IMR-90 (cell line): ENCODE data around the gene NFIA. TPM values are rescaled to one million over a fixed set of nuclear protein-coding genes. Genes with fewer than 3 reads are reported as not detected.

Source experiments
- ATAC-seq: fragments of 200-7000 bp; cut with Tn5 transposase; 2 replicates; pipeline ENCODE4 v1.9.1; 2020; ENCODE audit warnings: low read depth, mild to moderate bottlenecking, moderate library complexity
- BruUV-seq: library from RNA; stranded (reverse); fragments of 400-500 nt; replicated peaks from 2 replicates; lab custom pipeline; 2021; lab: Mats Ljungman, UMichigan
- CTCF ChIA-PET: fragments of 300-600 bp; formaldehyde crosslinking; extraction: SDS; loops from one replicate; lab custom pipeline; 2021; ENCODE audit warnings: antibody characterized with exemption; lab: Yijun Ruan, JAX
- POLR2A ChIA-PET: fragments of 300-600 bp; sonication (Branson Sonifier 250); formaldehyde crosslinking; loops from one replicate; lab custom pipeline; 2022; ENCODE audit warnings: antibody characterized with exemption; ENCODE audit not compliant: unreplicated experiment; lab: Charles Lee
- DNase-seq: peaks from one replicate; pipeline ENCODE4 v3.0.0; 2013
- H2AFZ ChIP-seq: replicated peaks from 2 replicates; pipeline ENCODE3; 2013; ENCODE audit warnings: low read length, mild to moderate bottlenecking; ENCODE audit not compliant: poor library complexity
- H2AK5ac ChIP-seq: 2 replicates; pipeline ENCODE4 v1.6.1; 2013; ENCODE audit warnings: low read depth, low read length, inconsistent platforms
- H2AK9ac ChIP-seq: replicated peaks from 2 replicates; pipeline ENCODE3; 2013; ENCODE audit warnings: mild to moderate bottlenecking, low read depth, low read length, moderate library complexity; ENCODE audit not compliant: poor library complexity
- H2BK120ac ChIP-seq: 2 replicates; pipeline ENCODE4 v1.6.1; 2013; ENCODE audit warnings: low read depth, low read length, inconsistent platforms
- H2BK15ac ChIP-seq: 3 replicates; pipeline ENCODE4 v1.6.1; 2013; ENCODE audit warnings: low read depth, low read length, inconsistent platforms
- H2BK20ac ChIP-seq: 2 replicates; pipeline ENCODE4 v1.6.1; 2013; ENCODE audit warnings: low read depth, mild to moderate bottlenecking, inconsistent platforms, low read length, moderate library complexity
- H2BK5ac ChIP-seq: 2 replicates; pipeline ENCODE4 v1.6.1; 2013; ENCODE audit warnings: mild to moderate bottlenecking, low read depth, low read length, inconsistent platforms; ENCODE audit not compliant: poor library complexity, severe bottlenecking
- H3K14ac ChIP-seq: replicated peaks from 2 replicates; pipeline ENCODE4 v1.6.1; 2013; ENCODE audit warnings: low read depth, low read length, inconsistent platforms
- H3K18ac ChIP-seq: 2 replicates; pipeline ENCODE4 v1.6.1; 2013; ENCODE audit warnings: low read depth, low read length, control low read depth
- H3K23ac ChIP-seq: 2 replicates; pipeline ENCODE4 v1.6.1; 2013; ENCODE audit warnings: low read depth, low read length, inconsistent platforms
- H3K27ac ChIP-seq: 2 replicates; pipeline ENCODE4 v1.5.1; 2013; ENCODE audit warnings: mild to moderate bottlenecking, control low read depth, low read length; ENCODE audit not compliant: insufficient read depth
- H3K27me3 ChIP-seq: 2 replicates; pipeline ENCODE4 v1.6.1; 2013; ENCODE audit warnings: low read length; ENCODE audit not compliant: control insufficient read depth, insufficient read depth
- H3K36me3 ChIP-seq: 2 replicates; pipeline ENCODE4 v1.6.1; 2013; ENCODE audit warnings: low read length, mixed read lengths; ENCODE audit not compliant: control insufficient read depth, insufficient read depth
- H3K4ac ChIP-seq: 2 replicates; pipeline ENCODE4 v1.6.1; 2013; ENCODE audit warnings: low read depth, low read length, inconsistent platforms
- H3K4me1 ChIP-seq: 2 replicates; pipeline ENCODE4 v1.6.1; 2013; ENCODE audit warnings: low read length, mixed read lengths; ENCODE audit not compliant: control insufficient read depth, insufficient read depth
- H3K4me2 ChIP-seq: 2 replicates; pipeline ENCODE4 v1.6.1; 2013; ENCODE audit warnings: low read depth, mild to moderate bottlenecking, control low read depth, low read length, moderate library complexity
- H3K4me3 ChIP-seq: 2 replicates; pipeline ENCODE4 v1.5.1; 2013; ENCODE audit warnings: low read depth, mild to moderate bottlenecking, control low read depth, low read length, moderate library complexity; ENCODE audit not compliant: insufficient read depth
- H3K56ac ChIP-seq: 2 replicates; pipeline ENCODE4 v1.6.1; 2013; ENCODE audit warnings: low read length, inconsistent platforms; ENCODE audit not compliant: insufficient read depth; ENCODE audit errors: extremely low read depth
- H3K79me1 ChIP-seq, 2 experiments: 2 replicates each; pipeline ENCODE4 v1.6.1; 2013; ENCODE audit warnings: low read length in 2 of 2, inconsistent platforms in 1 of 2, low read depth in 1 of 2
- H3K9ac ChIP-seq: 2 replicates; pipeline ENCODE4 v1.6.1; 2013; ENCODE audit warnings: low read depth, low read length, control low read depth
- H3K9me1 ChIP-seq: 2 replicates; pipeline ENCODE4 v1.6.1; 2013; ENCODE audit warnings: low read length, inconsistent platforms; ENCODE audit not compliant: insufficient read depth
- H3K9me3 ChIP-seq: 2 replicates; pipeline ENCODE4 v1.6.1; 2013; ENCODE audit warnings: low read length; ENCODE audit not compliant: control insufficient read depth, insufficient read depth
- H4K20me1 ChIP-seq: 2 replicates; pipeline ENCODE4 v1.6.1; 2013; ENCODE audit warnings: low read length, inconsistent platforms; ENCODE audit not compliant: insufficient read depth
- H4K5ac ChIP-seq: 2 replicates; pipeline ENCODE4 v1.6.1; 2013; ENCODE audit warnings: mild to moderate bottlenecking, low read depth, low read length, control low read depth
- H4K8ac ChIP-seq, 2 experiments: 2 replicates each; pipeline ENCODE4 v1.6.1; 2013; ENCODE audit warnings: low read depth in 2 of 2, low read length in 2 of 2, control low read depth in 1 of 2, inconsistent platforms in 1 of 2
- H4K91ac ChIP-seq: 2 replicates; pipeline ENCODE4 v1.6.1; 2013; ENCODE audit warnings: low read depth, low read length, inconsistent platforms; ENCODE audit not compliant: insufficient read depth
- BHLHE40 ChIP-seq: fragments of 150-350 bp; IDR thresholded peaks from 2 replicates; pipeline ENCODE4 v1.6.1; 2016; ENCODE audit warnings: mild to moderate bottlenecking, low read depth, low read length
- CEBPB ChIP-seq: IDR thresholded peaks from 2 replicates; pipeline ENCODE4 v1.6.1; 2012; ENCODE audit warnings: low read depth, low read length, improper control_type of control experiment
- CHD1 ChIP-seq: IDR thresholded peaks from 2 replicates; pipeline ENCODE4 v1.6.1; 2012; ENCODE audit warnings: low read depth, low read length, improper control_type of control experiment
- CTCF ChIP-seq: conservative IDR thresholded peaks from 2 replicates; pipeline ENCODE4 v1.5.1; 2012; ENCODE audit warnings: mild to moderate bottlenecking, low read depth, low read length, improper control_type of control experiment
- ELK1 ChIP-seq: fragments of 150-350 bp; IDR thresholded peaks from 2 replicates; pipeline ENCODE4 v1.6.1; 2016; ENCODE audit warnings: low read depth, mild to moderate bottlenecking, low read length, moderate library complexity, borderline replicate concordance
- FOS ChIP-seq: fragments of 150-350 bp; IDR thresholded peaks from 2 replicates; pipeline ENCODE4 v1.6.1; 2016; ENCODE audit warnings: low read depth, low read length
- MAFK ChIP-seq: IDR thresholded peaks from 2 replicates; pipeline ENCODE4 v1.6.1; 2012; ENCODE audit warnings: low read depth, low read length, improper control_type of control experiment
- MAZ ChIP-seq: IDR thresholded peaks from 2 replicates; pipeline ENCODE4 v1.6.1; 2012; ENCODE audit warnings: low read depth, mild to moderate bottlenecking, low read length, improper control_type of control experiment, moderate library complexity, borderline replicate concordance
- MXI1 ChIP-seq: IDR thresholded peaks from 2 replicates; pipeline ENCODE4 v1.6.1; 2012; ENCODE audit warnings: low read depth, mild to moderate bottlenecking, low read length, moderate library complexity, borderline replicate concordance
- NFE2L2 ChIP-seq: fragments of 150-350 bp; IDR thresholded peaks from 2 replicates; pipeline ENCODE4 v1.6.1; 2016; ENCODE audit warnings: low read depth, mild to moderate bottlenecking, low read length
- POLR2A ChIP-seq: IDR thresholded peaks from 2 replicates; pipeline ENCODE4 v1.6.1; 2012; ENCODE audit warnings: mild to moderate bottlenecking, low read depth, low read length
- RAD21 ChIP-seq: IDR thresholded peaks from 2 replicates; pipeline ENCODE4 v1.6.1; 2012; ENCODE audit warnings: low read length, improper control_type of control experiment
- RCOR1 ChIP-seq: IDR thresholded peaks from 2 replicates; pipeline ENCODE4 v1.6.1; 2012; ENCODE audit warnings: mild to moderate bottlenecking, low read length, improper control_type of control experiment; ENCODE audit not compliant: insufficient replicate concordance
- RFX5 ChIP-seq: IDR thresholded peaks from 2 replicates; pipeline ENCODE4 v1.8.0; 2012; ENCODE audit warnings: low read depth, mild to moderate bottlenecking, low read length, moderate library complexity
- SMC3 ChIP-seq: fragments of 150-350 bp; IDR thresholded peaks from 2 replicates; pipeline ENCODE4 v1.6.1; 2016; ENCODE audit warnings: low read depth, mild to moderate bottlenecking, antibody characterized with exemption, low read length, moderate library complexity
- USF2 ChIP-seq: fragments of 150-350 bp; IDR thresholded peaks from 2 replicates; pipeline ENCODE4 v1.6.1; 2017; ENCODE audit warnings: mild to moderate bottlenecking, antibody characterized with exemption, low read length, low read depth
- WGBS, 2 experiments: methylation state at CpG; one replicate each; pipeline versions ENCODE4 v1.1.5 to v1.1.7; 2013; ENCODE audit warnings: missing lambda C conversion rate in 2 of 2; ENCODE audit not compliant: insufficient read length in 1 of 2; ENCODE audit errors: extremely low coverage in 2 of 2; 5-methylcytosine and 5-hydroxymethylcytosine counted together
- dilution Hi-C: fragments of 300-500 bp; cut with HindIII; formaldehyde crosslinking; loops from one replicate; pipeline ENCODE4 v1.14.3; 2018; ENCODE audit warnings: low sequenced_read_pairs; ENCODE audit not compliant: unreplicated experiment
- in situ Hi-C: fragments of 300-500 bp; cut with MboI; formaldehyde crosslinking; loops from 3 replicates; pipeline ENCODE4 v1.14.3; 2019; ENCODE audit warnings: low sequenced_read_pairs, inconsistent platforms, mixed read lengths
- intact Hi-C: fragments of 100-400 bp; cut with micrococcal nuclease; formaldehyde crosslinking; loops from 2 replicates; pipeline ENCODE4 v1.10.0; 2022
- polyA plus RNA-seq, 3 experiments: library from polyadenylated mRNA; depleted of rRNA; stranded (reverse); fragments of >200 nt; gene quantifications; 2 replicates each; pipeline ENCODE4 v1.2.3, GENCODE V29; 2012; ENCODE audit warnings: low replicate concordance in 1 of 3
- total RNA-seq: library from RNA; depleted of rRNA; stranded (reverse); fragments of >200 nt; gene quantifications from 2 replicates; pipeline ENCODE4 v1.2.3, GENCODE V29; 2012

NFIA gene
- total and polyA plus RNA-seq, 2 of the 4 experiments (the other 2 are of a cell fraction): 1.6 to 2.2 TPM

GRCh38 chr1:61208831-61209230 lies 126.5 kb downstream of the NFIA start:
- ATAC-seq: no peak
- Histone ChIP-seq H3K9ac (no peak overlapping the region), H4K20me1 (no peaks in the 10 kb centered on the region), H3K9me3 (no peaks in the 10 kb centered on the region), H2BK5ac (no peak overlapping the region), H2BK20ac (no peak overlapping the region), H4K91ac (no peak overlapping the region), H3K56ac (no peak overlapping the region), H3K4me2 (no peak overlapping the region), H3K27me3 (no peaks in the 10 kb centered on the region), H3K18ac (no peak overlapping the region), H3K27ac (no peak overlapping the region), H3K14ac (no peak overlapping the region), H4K5ac (no peak overlapping the region), H2AFZ (no peak overlapping the region), H3K36me3 (no peaks in the 10 kb centered on the region), H3K4ac (no peak overlapping the region), H2AK9ac (no peak overlapping the region), H3K4me3 (no peak overlapping the region), H3K9me1 (no peaks in the 10 kb centered on the region), H3K23ac (no peak overlapping the region), H3K79me1 (no peaks in the 10 kb centered on the region), H2AK5ac (no peak overlapping the region), H3K4me1 (no peaks in the 10 kb centered on the region), H2BK15ac (no peak overlapping the region), H2BK120ac (no peak overlapping the region), H4K8ac (no peak overlapping the region)
- dilution Hi-C loops (no loop called here), in situ Hi-C loops (no loop called here), intact Hi-C loops (no loop called here)
- WGBS, 2 experiments: no CpG with 5 or more reads among the region's 2 CpGs
- POLR2A ChIA-PET: no interaction called here
- TF ChIP-seq CEBPB (no peak), NFE2L2 (no peak), MXI1 (no peak), RFX5 (no peak), CTCF (no peak), SMC3 (no peak), CHD1 (no peak), RCOR1 (no peak), BHLHE40 (no peak), MAFK (no peak), ELK1 (no peak), RAD21 (no peak), POLR2A (no peak), MAZ (no peak), FOS (no peak), USF2 (no peak)
- DNase-seq: no peak
- CTCF ChIA-PET: interaction anchor here (1.0 kb wide), 1 partner anchor 13 kb away, joined by 3 read pairs; no protein-coding TSS in a partner anchor
- BruUV-seq: no TSS peak
